ENCODE data around the gene SLC27A6. TPM values are rescaled to one million over a fixed set of nuclear protein-coding genes. Genes with fewer than 3 reads are reported as not detected.

Gene SLC27A6
- polyA plus RNA-seq, 1 of the 3 experiments (the other 2 are of a cell fraction), result 0.12 TPM

DNA sequence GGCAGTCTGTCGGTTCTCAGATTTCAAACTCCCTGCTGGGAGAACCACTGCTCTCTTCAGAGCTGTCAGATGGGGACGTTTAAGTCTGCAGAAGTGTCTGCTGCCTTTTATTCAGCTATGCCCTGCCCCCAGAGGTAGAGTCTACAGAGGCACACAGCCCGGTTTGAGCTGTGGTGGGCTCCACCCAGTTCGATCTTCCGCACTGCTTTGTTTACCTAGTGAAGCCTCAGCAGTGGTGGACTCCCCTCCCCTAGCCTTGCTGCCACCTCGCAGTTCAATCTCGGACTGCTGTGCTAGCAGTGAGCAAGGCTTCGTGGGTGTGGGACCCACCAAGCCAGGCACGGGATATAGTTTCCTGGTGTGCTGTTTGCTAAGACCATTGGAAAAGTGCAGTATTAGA is 8.0 kb downstream of the SLC27A6 start:
- TF ChIP-seq SIN3A (IDR thresholded peaks at IDR 0.05; ENCODE audit: borderline replicate concordance, low read depth, low read length) (no peak), EZH2phosphoT487 (IDR thresholded peaks at IDR 0.05; ENCODE audit: borderline replicate concordance, low read depth) (no peak), TEAD4 (IDR thresholded peaks at IDR 0.05; ENCODE audit: borderline replicate concordance, insufficient read depth) (no peak), RAD21 (IDR thresholded peaks at IDR 0.05; ENCODE audit: low read length) (no peak)
- no peak overlapping the region for H3K27ac ChIP-seq (ENCODE audit: low read depth in 2 of 2, low read length in 1 of 2)
- 45% methylated on average over 9 of the region's 9 CpGs for WGBS (ENCODE audit: low lambda C conversion rate)
- H3K9me2 ChIP-seq, result no peaks in the 10 kb centered on the region
- no peaks in the 10 kb centered on the region for H3K27me3 ChIP-seq (ENCODE audit: insufficient read depth)
- H2AFZ ChIP-seq (ENCODE audit: low read depth), result no peak overlapping the region
- no peaks in the 10 kb centered on the region for H3K4me1 ChIP-seq (ENCODE audit: control insufficient read depth in 1 of 2, insufficient read depth in 2 of 2, low read depth in 1 of 2, low read length in 1 of 2)
- H3K79me2 ChIP-seq (ENCODE audit: insufficient read depth), result no peaks in the 10 kb centered on the region
- ChIA-PET POLR2A (no interaction called here), CTCF (no interaction called here)
- H3K36me3 ChIP-seq (replicated peaks in 1 of 2; ENCODE audit: control insufficient read depth in 1 of 2, insufficient read depth in 2 of 2, low read length in 1 of 2), result no peaks in the 10 kb centered on the region
- H3K9me3 ChIP-seq, result no peaks in the 10 kb centered on the region
- H3K4me2 ChIP-seq, result no peak overlapping the region
- H4K20me1 ChIP-seq (ENCODE audit: insufficient read depth), result no peaks in the 10 kb centered on the region
- no peak overlapping the region for H3K4me3 ChIP-seq (ENCODE audit: low read depth in 2 of 2, low read length in 1 of 2)
- no peaks in the 10 kb centered on the region for H3F3A ChIP-seq (replicated peaks; ENCODE audit: insufficient read depth)
- no peak overlapping the region for H3K9ac ChIP-seq
- DNase-seq, result no peak

DNA sequence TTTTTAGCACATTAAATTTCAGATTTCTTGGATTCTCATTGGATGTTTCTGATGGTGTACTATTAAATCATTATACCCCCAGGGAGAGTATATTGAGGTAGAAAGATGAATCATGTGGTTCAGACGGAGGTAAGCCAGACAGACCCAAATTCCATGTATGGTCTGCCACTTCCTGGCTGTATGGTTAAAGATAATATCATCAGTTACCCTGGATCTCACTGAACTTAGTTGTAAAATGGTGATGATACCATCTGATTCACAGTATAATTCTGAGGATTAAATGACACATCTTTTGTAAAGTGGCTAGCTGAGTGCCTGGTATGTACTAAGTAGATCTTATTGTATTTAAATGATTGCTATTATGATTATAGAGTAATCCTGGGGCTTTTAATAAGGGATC is 9.3 kb downstream of the SLC27A6 start:
- Histone ChIP-seq H3K4me1 (ENCODE audit: control insufficient read depth in 1 of 2, insufficient read depth in 2 of 2, low read depth in 1 of 2, low read length in 1 of 2) (no peaks in the 10 kb centered on the region), H4K20me1 (ENCODE audit: insufficient read depth) (no peaks in the 10 kb centered on the region), H3K36me3 (replicated peaks in 1 of 2; ENCODE audit: control insufficient read depth in 1 of 2, insufficient read depth in 2 of 2, low read length in 1 of 2) (no peaks in the 10 kb centered on the region), H3K4me3 (ENCODE audit: low read depth in 2 of 2, low read length in 1 of 2) (no peak overlapping the region), H3K9ac (no peak overlapping the region), H2AFZ (ENCODE audit: low read depth) (no peak overlapping the region), H3K9me3 (no peaks in the 10 kb centered on the region), H3K27me3 (ENCODE audit: insufficient read depth) (no peaks in the 10 kb centered on the region), H3K4me2 (no peak overlapping the region), H3K9me2 (no peaks in the 10 kb centered on the region), H3K79me2 (ENCODE audit: insufficient read depth) (no peaks in the 10 kb centered on the region), H3F3A (replicated peaks; ENCODE audit: insufficient read depth) (no peaks in the 10 kb centered on the region), H3K27ac (ENCODE audit: low read depth in 2 of 2, low read length in 1 of 2) (no peak overlapping the region)
- WGBS (ENCODE audit: low lambda C conversion rate), result 8% methylated on average over 1 of the region's 1 CpG
- ChIA-PET CTCF (no interaction called here), POLR2A (no interaction called here)
- TF ChIP-seq YY1 (IDR thresholded peaks at IDR 0.05; ENCODE audit: low read depth) (no peak), MXI1 (IDR thresholded peaks at IDR 0.05; ENCODE audit: low read depth, low read length) (no peak), GABPA (IDR thresholded peaks at IDR 0.05; ENCODE audit: low read depth) (no peak), SIN3A (IDR thresholded peaks at IDR 0.05; ENCODE audit: borderline replicate concordance, low read depth, low read length) (no peak)
- TF ChIP-seq, protein P1, sequence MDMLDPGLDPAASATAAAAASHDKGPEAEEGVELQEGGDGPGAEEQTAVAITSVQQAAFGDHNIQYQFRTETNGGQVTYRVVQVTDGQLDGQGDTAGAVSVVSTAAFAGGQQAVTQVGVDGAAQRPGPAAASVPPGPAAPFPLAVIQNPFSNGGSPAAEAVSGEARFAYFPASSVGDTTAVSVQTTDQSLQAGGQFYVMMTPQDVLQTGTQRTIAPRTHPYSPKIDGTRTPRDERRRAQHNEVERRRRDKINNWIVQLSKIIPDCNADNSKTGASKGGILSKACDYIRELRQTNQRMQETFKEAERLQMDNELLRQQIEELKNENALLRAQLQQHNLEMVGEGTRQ (IDR thresholded peaks at IDR 0.05; ENCODE audit: borderline replicate concordance, low read depth, low read length), result no peak
- no peak for DNase-seq

DNA sequence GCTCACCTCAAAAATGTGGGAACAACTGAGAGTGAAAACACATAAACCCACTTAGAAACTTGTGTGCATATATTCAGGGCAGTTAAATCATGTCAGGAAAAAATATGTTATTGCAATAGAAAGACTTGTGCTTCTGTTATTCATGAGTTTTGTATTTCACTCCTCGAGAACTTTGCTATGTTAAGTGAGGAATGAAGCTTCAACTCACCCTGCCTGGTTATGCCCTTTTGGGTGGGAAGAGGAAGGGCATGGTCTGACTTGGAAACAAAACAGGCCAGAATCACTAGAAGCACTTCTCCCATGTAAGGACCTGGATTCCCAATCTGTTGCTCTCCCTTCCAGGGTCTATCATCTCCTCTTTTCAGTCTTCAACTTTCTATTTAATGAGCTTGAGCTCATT is 14.5 kb downstream of the SLC27A6 start:
- POLR2A ChIA-PET, result no interaction called here
- Histone ChIP-seq H3K9me2 (no peaks in the 10 kb centered on the region), H3K36me3 (replicated peaks in 1 of 2; ENCODE audit: control insufficient read depth in 1 of 2, insufficient read depth in 2 of 2, low read length in 1 of 2) (no peaks in the 10 kb centered on the region), H3K9me3 (no peaks in the 10 kb centered on the region), H2AFZ (ENCODE audit: low read depth) (no peak overlapping the region), H3F3A (replicated peaks; ENCODE audit: insufficient read depth) (no peaks in the 10 kb centered on the region), H3K4me1 (ENCODE audit: control insufficient read depth in 1 of 2, insufficient read depth in 2 of 2, low read depth in 1 of 2, low read length in 1 of 2) (no peaks in the 10 kb centered on the region), H4K20me1 (ENCODE audit: insufficient read depth) (no peaks in the 10 kb centered on the region), H3K4me3 (ENCODE audit: low read depth in 2 of 2, low read length in 1 of 2) (no peak overlapping the region), H3K9ac (no peak overlapping the region), H3K27me3 (ENCODE audit: insufficient read depth) (no peaks in the 10 kb centered on the region), H3K79me2 (ENCODE audit: insufficient read depth) (no peaks in the 10 kb centered on the region), H3K27ac (ENCODE audit: low read depth in 2 of 2, low read length in 1 of 2) (no peak overlapping the region), H3K4me2 (no peak overlapping the region)
- no peak for TF ChIP-seq MXI1 (IDR thresholded peaks at IDR 0.05; ENCODE audit: low read depth, low read length)
- TF ChIP-seq, protein P2, sequence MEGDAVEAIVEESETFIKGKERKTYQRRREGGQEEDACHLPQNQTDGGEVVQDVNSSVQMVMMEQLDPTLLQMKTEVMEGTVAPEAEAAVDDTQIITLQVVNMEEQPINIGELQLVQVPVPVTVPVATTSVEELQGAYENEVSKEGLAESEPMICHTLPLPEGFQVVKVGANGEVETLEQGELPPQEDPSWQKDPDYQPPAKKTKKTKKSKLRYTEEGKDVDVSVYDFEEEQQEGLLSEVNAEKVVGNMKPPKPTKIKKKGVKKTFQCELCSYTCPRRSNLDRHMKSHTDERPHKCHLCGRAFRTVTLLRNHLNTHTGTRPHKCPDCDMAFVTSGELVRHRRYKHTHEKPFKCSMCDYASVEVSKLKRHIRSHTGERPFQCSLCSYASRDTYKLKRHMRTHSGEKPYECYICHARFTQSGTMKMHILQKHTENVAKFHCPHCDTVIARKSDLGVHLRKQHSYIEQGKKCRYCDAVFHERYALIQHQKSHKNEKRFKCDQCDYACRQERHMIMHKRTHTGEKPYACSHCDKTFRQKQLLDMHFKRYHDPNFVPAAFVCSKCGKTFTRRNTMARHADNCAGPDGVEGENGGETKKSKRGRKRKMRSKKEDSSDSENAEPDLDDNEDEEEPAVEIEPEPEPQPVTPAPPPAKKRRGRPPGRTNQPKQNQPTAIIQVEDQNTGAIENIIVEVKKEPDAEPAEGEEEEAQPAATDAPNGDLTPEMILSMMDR (IDR thresholded peaks at IDR 0.05), result no peak
- TF ChIP-seq TCF12 (IDR thresholded peaks at IDR 0.05), result no peak
- no peak for DNase-seq
- 7% methylated on average over 1 of the region's 1 CpG for WGBS (ENCODE audit: low lambda C conversion rate)
- CTCF ChIA-PET, result interaction anchor here (1.0 kb wide), 1 partner anchor 16 kb away, joined by 3 read pairs; no protein-coding TSS in a partner anchor

Data from SK-N-SH (cell line).